ENCODE data around the gene CCDC136. TPM values are rescaled to one million over a fixed set of nuclear protein-coding genes. Genes with fewer than 3 reads are reported as not detected.

The CCDC136 gene
- total RNA-seq, 2 donors from 2014 or later = 46.0 to 51.2 TPM

- Histone ChIP-seq H3K36me3 (ENCODE audit: control insufficient read depth, insufficient read depth, low read length) (peaks cover 53% of the 10 kb centered on the region), H3K27ac (ENCODE audit: low read depth, low read length) (no peak overlapping the region), H3K9ac (ENCODE audit: extremely low read depth, low read length, poor library complexity, severe bottlenecking) (no peak overlapping the region), H3K4me1 (ENCODE audit: control insufficient read depth, insufficient read depth, low read length) (no peaks in the 10 kb centered on the region), H3K4me3 (ENCODE audit: low read length) (no peak overlapping the region), H3K9me3 (ENCODE audit: control insufficient read depth, low read length) (peaks cover 8% of the 10 kb centered on the region), H3K27me3 (ENCODE audit: control insufficient read depth, insufficient read depth, low read length, poor library complexity, severe bottlenecking) (no peaks in the 10 kb centered on the region)
- H3K4me3 Mint-ChIP-seq = no peak overlapping the region
- no peak overlapping the region for H3K27ac Mint-ChIP-seq
- peaks cover 9% of the 10 kb centered on the region for H3K4me1 Mint-ChIP-seq
- peaks cover 1% of the 10 kb centered on the region for H3K27me3 Mint-ChIP-seq (ENCODE audit: insufficient read depth)
- no peak for TF ChIP-seq CTCF (conservative IDR thresholded peaks at IDR 0.05)
- WGBS, 2 experiments (ENCODE audit: insufficient coverage in 1 of 2, insufficient read length in 1 of 2) = 97 to 98% methylated on average over 10 to 12 of the region's 12 CpGs
- H3K36me3 Mint-ChIP-seq (ENCODE audit: low read depth) = peaks cover 49% of the 10 kb centered on the region
- H3K9me3 Mint-ChIP-seq = peaks cover 22% of the 10 kb centered on the region
- DNase-seq = no peak
These were observed 18.2 kb upstream of the CCDC136 start for GRCh38 chr7:128773604-128774003.

GRCh38 chr7:128774029-128774689 is 17.6 kb upstream of the CCDC136 start:
- Mint-ChIP-seq H3K27ac (no peak overlapping the region), H3K4me3 (no peak overlapping the region), H3K9me3 (peaks cover 25% of the 10 kb centered on the region), H3K36me3 (ENCODE audit: low read depth) (peaks cover 44% of the 10 kb centered on the region), H3K4me1 (peaks cover 9% of the 10 kb centered on the region), H3K27me3 (ENCODE audit: insufficient read depth) (peaks cover 1% of the 10 kb centered on the region)
- TF ChIP-seq CTCF (conservative IDR thresholded peaks at IDR 0.05) = no peak
- no peak overlapping the region for H3K9ac ChIP-seq (ENCODE audit: extremely low read depth, low read length, poor library complexity, severe bottlenecking)
- H3K27ac ChIP-seq (ENCODE audit: low read depth, low read length) = no peak overlapping the region
- peaks cover 8% of the 10 kb centered on the region for H3K9me3 ChIP-seq (ENCODE audit: control insufficient read depth, low read length)
- no peaks in the 10 kb centered on the region for H3K4me1 ChIP-seq (ENCODE audit: control insufficient read depth, insufficient read depth, low read length)
- WGBS, 2 experiments (ENCODE audit: insufficient coverage in 1 of 2, insufficient read length in 1 of 2) = 91 to 97% methylated on average over 9 to 13 of the region's 13 CpGs
- no peak overlapping the region for H3K4me3 ChIP-seq (ENCODE audit: low read length)
- peaks cover 48% of the 10 kb centered on the region for H3K36me3 ChIP-seq (ENCODE audit: control insufficient read depth, insufficient read depth, low read length)
- DNase-seq = no peak
- no peaks in the 10 kb centered on the region for H3K27me3 ChIP-seq (ENCODE audit: control insufficient read depth, insufficient read depth, low read length, poor library complexity, severe bottlenecking)

GRCh38 chr7:128774921-128775320 is 16.8 kb upstream of the CCDC136 start:
- WGBS, 2 experiments (ENCODE audit: insufficient coverage in 1 of 2, insufficient read length in 1 of 2) = 95 to 97% methylated on average over 5 to 7 of the region's 7 CpGs
- H3K4me1 ChIP-seq (ENCODE audit: control insufficient read depth, insufficient read depth, low read length) = no peaks in the 10 kb centered on the region
- no peak overlapping the region for H3K4me3 ChIP-seq (ENCODE audit: low read length)
- DNase-seq = no peak
- H3K9ac ChIP-seq (ENCODE audit: extremely low read depth, low read length, poor library complexity, severe bottlenecking) = no peak overlapping the region
- peaks cover 25% of the 10 kb centered on the region for H3K9me3 Mint-ChIP-seq
- peaks cover 6% of the 10 kb centered on the region for H3K4me1 Mint-ChIP-seq
- H3K9me3 ChIP-seq (ENCODE audit: control insufficient read depth, low read length) = peaks cover 8% of the 10 kb centered on the region
- H3K27ac Mint-ChIP-seq = no peak overlapping the region
- H3K27ac ChIP-seq (ENCODE audit: low read depth, low read length) = no peak overlapping the region
- no peaks in the 10 kb centered on the region for H3K27me3 ChIP-seq (ENCODE audit: control insufficient read depth, insufficient read depth, low read length, poor library complexity, severe bottlenecking)
- peaks cover 36% of the 10 kb centered on the region for H3K36me3 Mint-ChIP-seq (ENCODE audit: low read depth)
- H3K4me3 Mint-ChIP-seq = no peak overlapping the region
- peaks cover 41% of the 10 kb centered on the region for H3K36me3 ChIP-seq (ENCODE audit: control insufficient read depth, insufficient read depth, low read length)
- H3K27me3 Mint-ChIP-seq (ENCODE audit: insufficient read depth) = peaks cover 1% of the 10 kb centered on the region
- no peak for TF ChIP-seq CTCF (conservative IDR thresholded peaks at IDR 0.05)

Data from endodermal cell (in vitro differentiated cells).